Brain microvascular endothelial cell (primary cell): ENCODE measurements around the gene EXOC3L2.

ENCODE experiments used
- DNase-seq: peaks from one replicate; pipeline ENCODE4 v3.0.0-alpha.2; 2020
- H3K27ac ChIP-seq: fragments of 250-450 bp; sonication (Bioruptor Pico); 2 replicates; pipeline ENCODE4 v1.5.1; 2020; ENCODE audit warnings: mild to moderate bottlenecking, moderate library complexity
- H3K27me3 ChIP-seq: fragments of 250-450 bp; sonication (Bioruptor Pico); replicated peaks from 2 replicates; pipeline ENCODE4 v1.5.1; 2020; ENCODE audit warnings: mild to moderate bottlenecking
- H3K36me3 ChIP-seq: fragments of 250-450 bp; sonication (Bioruptor Pico); replicated peaks from 2 replicates; pipeline ENCODE4 v1.5.1; 2020; ENCODE audit warnings: mild to moderate bottlenecking
- H3K4me3 ChIP-seq: 2 replicates; pipeline ENCODE4 v1.5.1; 2011; ENCODE audit warnings: low read depth, mild to moderate bottlenecking, control low read depth, low read length, moderate library complexity
- in situ Hi-C: cut with HindIII; loops from 2 replicates; pipeline ENCODE4 v1.10.0; 2017; ENCODE audit warnings: low sequenced_read_pairs, low pct_ligation_motif_present
- TF ChIP-seq, protein P1 (sequence below): IDR thresholded peaks from 2 replicates; pipeline ENCODE4 v1.5.1; 2011; ENCODE audit warnings: low read depth, mild to moderate bottlenecking, moderate library complexity, low read length, control low read depth, inconsistent platforms; ENCODE audit errors: missing control alignments

The EXOC3L2 gene

DNA sequence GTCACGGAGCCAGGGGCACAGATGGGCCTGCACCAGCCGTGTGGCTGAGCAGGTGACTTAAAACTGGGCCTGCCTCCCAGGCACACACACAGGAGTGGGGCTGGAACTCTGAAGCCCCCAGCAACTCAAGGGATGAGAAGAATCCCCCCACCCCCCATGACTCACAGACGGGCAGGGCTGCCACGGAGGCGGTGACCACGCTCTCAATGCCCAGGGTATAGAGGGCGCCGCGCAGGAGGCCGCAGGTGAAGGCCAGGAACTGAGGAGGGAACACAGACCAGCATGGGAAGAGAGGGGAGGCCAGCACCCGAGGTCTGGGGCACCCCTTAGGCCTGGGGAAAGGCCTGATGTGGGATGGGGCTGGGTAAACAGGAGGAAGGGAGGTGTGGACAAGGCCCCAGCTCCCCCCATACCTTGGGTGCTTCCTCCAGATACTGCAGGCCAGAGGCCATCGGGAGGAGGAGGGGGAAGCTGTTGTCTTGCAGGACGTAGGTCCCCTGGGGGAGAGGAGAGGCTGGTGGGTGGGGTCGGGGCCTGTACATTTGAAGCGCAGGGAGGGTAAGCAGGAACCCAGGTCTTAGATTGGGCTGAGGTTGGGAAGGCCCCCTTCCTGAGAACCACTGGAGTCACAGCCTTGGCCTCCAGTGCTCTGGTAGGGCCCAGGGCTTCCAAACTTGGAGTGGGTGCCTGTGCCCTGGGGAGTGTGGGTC is 81.3 kb downstream of the EXOC3L2 start:
- in situ Hi-C loops = no loop called here
- no peak for DNase-seq
- TF ChIP-seq, protein P1, sequence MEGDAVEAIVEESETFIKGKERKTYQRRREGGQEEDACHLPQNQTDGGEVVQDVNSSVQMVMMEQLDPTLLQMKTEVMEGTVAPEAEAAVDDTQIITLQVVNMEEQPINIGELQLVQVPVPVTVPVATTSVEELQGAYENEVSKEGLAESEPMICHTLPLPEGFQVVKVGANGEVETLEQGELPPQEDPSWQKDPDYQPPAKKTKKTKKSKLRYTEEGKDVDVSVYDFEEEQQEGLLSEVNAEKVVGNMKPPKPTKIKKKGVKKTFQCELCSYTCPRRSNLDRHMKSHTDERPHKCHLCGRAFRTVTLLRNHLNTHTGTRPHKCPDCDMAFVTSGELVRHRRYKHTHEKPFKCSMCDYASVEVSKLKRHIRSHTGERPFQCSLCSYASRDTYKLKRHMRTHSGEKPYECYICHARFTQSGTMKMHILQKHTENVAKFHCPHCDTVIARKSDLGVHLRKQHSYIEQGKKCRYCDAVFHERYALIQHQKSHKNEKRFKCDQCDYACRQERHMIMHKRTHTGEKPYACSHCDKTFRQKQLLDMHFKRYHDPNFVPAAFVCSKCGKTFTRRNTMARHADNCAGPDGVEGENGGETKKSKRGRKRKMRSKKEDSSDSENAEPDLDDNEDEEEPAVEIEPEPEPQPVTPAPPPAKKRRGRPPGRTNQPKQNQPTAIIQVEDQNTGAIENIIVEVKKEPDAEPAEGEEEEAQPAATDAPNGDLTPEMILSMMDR = no peak
- no peak overlapping the region for H3K27ac ChIP-seq
- peaks cover 5% of the 10 kb centered on the region for H3K27me3 ChIP-seq
- no peak overlapping the region for H3K4me3 ChIP-seq
- H3K36me3 ChIP-seq = no peaks in the 10 kb centered on the region

DNA sequence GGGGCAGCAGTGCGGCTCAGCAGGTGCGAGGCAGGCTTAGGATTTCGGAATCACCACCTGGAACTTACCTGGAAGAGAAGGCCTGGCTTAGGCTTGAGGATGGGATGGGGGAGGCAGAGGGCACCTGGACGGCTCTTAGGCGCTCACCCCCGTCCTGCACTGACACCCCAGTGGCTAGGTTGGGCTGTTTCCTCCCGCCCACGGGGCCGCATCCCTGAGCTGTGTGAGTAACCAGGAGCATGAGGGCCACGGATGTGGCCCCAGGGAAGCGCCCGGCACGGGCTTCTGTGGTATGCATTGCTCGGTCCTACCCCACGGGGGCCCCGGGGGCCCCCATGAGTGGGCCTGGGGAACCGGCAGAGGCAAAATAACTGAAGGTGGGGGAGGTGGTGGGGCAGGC is 82.1 kb downstream of the EXOC3L2 start:
- TF ChIP-seq, protein P1 = no peak

DNA sequence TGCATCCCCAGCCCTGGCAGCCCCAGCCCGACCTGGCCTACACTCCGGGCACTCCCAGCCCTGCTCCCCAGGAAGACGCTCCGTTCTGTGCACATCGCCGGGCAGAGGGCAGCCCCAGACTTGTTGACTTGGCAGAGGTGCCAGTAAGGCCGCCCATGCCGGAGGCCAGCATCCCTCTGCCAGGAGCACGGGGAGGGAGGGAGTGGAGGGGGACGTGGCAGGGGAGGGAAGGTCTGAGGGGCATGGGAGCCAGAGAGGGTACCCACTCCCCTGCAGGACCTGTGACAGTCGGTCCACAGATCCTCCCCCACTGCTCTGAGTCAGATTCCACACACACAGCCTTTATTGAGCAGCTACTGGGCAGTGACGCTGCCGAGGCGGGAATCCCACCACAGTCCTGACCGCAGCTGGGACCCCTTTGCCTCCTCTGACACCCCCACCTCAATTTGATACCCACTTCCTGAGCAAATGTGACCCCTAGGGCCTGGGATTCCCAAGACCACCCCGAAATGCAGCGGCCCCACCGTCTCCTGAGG is 82.5 kb downstream of the EXOC3L2 start:
- TF ChIP-seq, protein P1 = no peak
- no peak for DNase-seq

More for the DNA sequence above, 82.1 kb downstream of the EXOC3L2 start:
- peaks cover 5% of the 10 kb centered on the region for H3K27me3 ChIP-seq
- no peak for DNase-seq
- in situ Hi-C loops = no loop called here
- H3K4me3 ChIP-seq = no peak overlapping the region
- H3K27ac ChIP-seq = no peak overlapping the region
- no peaks in the 10 kb centered on the region for H3K36me3 ChIP-seq

More for the DNA sequence above, 82.5 kb downstream of the EXOC3L2 start:
- Histone ChIP-seq H3K27me3 (peaks cover 5% of the 10 kb centered on the region), H3K27ac (no peak overlapping the region), H3K36me3 (no peaks in the 10 kb centered on the region), H3K4me3 (no peak overlapping the region)
- in situ Hi-C loops = no loop called here
